ENCODE data around the gene CAPN2.

DNA sequence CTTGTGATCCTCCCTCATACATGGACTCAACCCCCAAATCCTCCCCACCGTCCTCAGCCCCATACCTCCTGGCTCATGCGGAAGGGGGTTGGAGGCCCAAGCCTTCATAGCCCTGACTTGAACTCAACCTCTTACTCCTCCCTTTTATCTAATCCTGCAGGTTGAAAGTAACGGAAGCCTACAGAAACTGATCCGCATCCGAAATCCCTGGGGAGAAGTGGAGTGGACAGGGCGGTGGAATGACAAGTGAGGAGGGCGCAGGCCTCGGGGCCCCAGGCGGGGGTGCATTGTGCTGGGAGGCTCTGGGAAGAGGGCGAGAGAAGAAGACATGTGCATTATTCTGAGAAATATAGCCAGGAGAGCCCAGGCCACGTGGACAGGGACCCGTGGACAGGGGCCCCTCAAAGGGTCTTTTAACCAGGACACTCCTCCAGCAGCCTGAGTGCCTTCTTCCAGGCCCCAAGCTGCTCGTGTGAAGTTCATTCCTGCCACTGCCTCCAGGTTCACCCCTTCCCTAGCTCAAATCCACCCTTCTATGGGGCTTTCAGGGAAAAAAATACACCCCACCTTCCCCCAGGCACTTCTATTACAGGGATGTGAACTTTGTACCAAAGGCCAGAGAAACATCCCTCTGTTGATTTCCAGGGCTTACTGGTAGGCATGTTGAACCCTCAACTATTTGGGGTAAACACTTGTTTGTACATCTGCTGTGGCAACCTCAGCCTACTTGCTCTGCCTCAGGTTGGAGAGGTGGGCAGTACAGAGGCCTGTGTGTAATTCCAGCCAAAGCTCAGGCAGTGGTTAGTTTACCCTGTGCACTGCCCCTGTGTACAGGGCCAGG is 38.6 kb downstream of the CAPN2 start:
- TF ChIP-seq POLR2A (IDR thresholded peaks at IDR 0.05) = no peak
- no peak for TF ChIP-seq CTCF (IDR thresholded peaks at IDR 0.05)
